Mesenchymal stem cell (in vitro differentiated cells and primary cell): ENCODE results near the gene SHISA8.
"Not testable (repeated sequence)": the region's sequence is repeated elsewhere in the genome, so short reads cannot be mapped to it uniquely, and the experiment has no call there.

Source experiments
- DNase-seq: peaks from one replicate; pipeline ENCODE4 v3.0.0-alpha.2; 2013
- H2AFZ ChIP-seq: one replicate; pipeline ENCODE4 v1.6.1; 2013; ENCODE audit warnings: low read depth, mild to moderate bottlenecking, control low read depth, inconsistent platforms, low read length, moderate library complexity
- H2AK5ac ChIP-seq: 2 replicates; pipeline ENCODE4 v1.6.1; 2013; ENCODE audit warnings: low read length, moderate library complexity, mild to moderate bottlenecking, inconsistent platforms; ENCODE audit not compliant: severe bottlenecking
- H2BK120ac ChIP-seq: one replicate; pipeline ENCODE4 v1.6.1; 2013; ENCODE audit warnings: low read depth, mild to moderate bottlenecking, inconsistent platforms, low read length, moderate library complexity
- H2BK12ac ChIP-seq, 2 experiments: one replicate each; pipeline ENCODE4 v1.6.1; 2013; ENCODE audit warnings: inconsistent platforms in 2 of 2, low read length in 2 of 2, mild to moderate bottlenecking in 2 of 2, moderate library complexity in 2 of 2, control low read depth in 1 of 2
- H2BK15ac ChIP-seq: one replicate; pipeline ENCODE4 v1.6.1; 2013; ENCODE audit warnings: mild to moderate bottlenecking, low read depth, inconsistent platforms; ENCODE audit not compliant: poor library complexity, severe bottlenecking
- H2BK5ac ChIP-seq: 2 replicates; pipeline ENCODE4 v1.6.1; 2013; ENCODE audit warnings: low read depth, mild to moderate bottlenecking, low read length, control low read depth, inconsistent platforms; ENCODE audit not compliant: poor library complexity, severe bottlenecking
- H3K14ac ChIP-seq, 2 experiments: one replicate each; pipeline ENCODE4 v1.6.1; 2013; ENCODE audit warnings: inconsistent platforms in 2 of 2, low read length in 2 of 2, control low read depth in 1 of 2, mild to moderate bottlenecking in 1 of 2, moderate library complexity in 1 of 2
- H3K18ac ChIP-seq, 2 experiments: one replicate each; pipeline ENCODE4 v1.6.1; 2013; ENCODE audit warnings: inconsistent platforms in 2 of 2, low read length in 2 of 2, control low read depth in 1 of 2, low read depth in 1 of 2, mild to moderate bottlenecking in 1 of 2
- H3K23ac ChIP-seq, 2 experiments: one replicate each; pipeline ENCODE4 v1.6.1; 2013; ENCODE audit warnings: inconsistent platforms in 2 of 2, low read length in 2 of 2, mild to moderate bottlenecking in 2 of 2, moderate library complexity in 2 of 2, control low read depth in 1 of 2
- H3K27ac ChIP-seq: 2 replicates; pipeline ENCODE4 v1.5.1; 2013; ENCODE audit warnings: mild to moderate bottlenecking, moderate library complexity, low read length, control low read depth, inconsistent platforms; ENCODE audit not compliant: poor library complexity, severe bottlenecking
- H3K27me3 ChIP-seq, 2 experiments: 2 replicates each; pipeline versions ENCODE4 v1.6.1 to v1.7.0; 2013; ENCODE audit warnings: low read length in 2 of 2, mild to moderate bottlenecking in 2 of 2, moderate library complexity in 2 of 2, control low read depth in 1 of 2, inconsistent platforms in 1 of 2; ENCODE audit not compliant: control insufficient read depth in 1 of 2, insufficient read depth in 1 of 2
- H3K36me3 ChIP-seq, 2 experiments: 2 replicates each; pipeline versions ENCODE4 v1.6.1 to v1.7.0; 2013; ENCODE audit warnings: low read length in 2 of 2, control low read depth in 1 of 2, inconsistent platforms in 1 of 2, low read depth in 1 of 2, mild to moderate bottlenecking in 1 of 2; ENCODE audit not compliant: insufficient read depth in 2 of 2, control insufficient read depth in 1 of 2
- H3K4ac ChIP-seq, 2 experiments: one replicate each; pipeline ENCODE4 v1.6.1; 2013; ENCODE audit warnings: inconsistent platforms in 2 of 2, low read length in 2 of 2, mild to moderate bottlenecking in 2 of 2, moderate library complexity in 2 of 2, control low read depth in 1 of 2, low read depth in 1 of 2
- H3K4me1 ChIP-seq: 2 replicates; pipeline ENCODE4 v1.6.1; 2013; ENCODE audit warnings: low read depth, low read length, control low read depth; ENCODE audit not compliant: control insufficient read depth, insufficient read depth
- H3K4me2 ChIP-seq: 2 replicates; pipeline ENCODE4 v1.6.1; 2013; ENCODE audit warnings: low read length, mild to moderate bottlenecking, inconsistent platforms; ENCODE audit not compliant: poor library complexity, severe bottlenecking
- H3K4me3 ChIP-seq, 2 experiments: 2 replicates each; pipeline versions ENCODE4 v1.5.1 to v1.7.0; 2013; ENCODE audit warnings: low read length in 2 of 2, mild to moderate bottlenecking in 2 of 2, control low read depth in 1 of 2, low read depth in 1 of 2; ENCODE audit not compliant: insufficient read depth in 1 of 2
- H3K79me1 ChIP-seq: replicated peaks from 2 replicates; pipeline ENCODE4 v1.6.1; 2013; ENCODE audit warnings: mild to moderate bottlenecking, control low read depth, low read length, inconsistent platforms; ENCODE audit not compliant: poor library complexity, severe bottlenecking
- H3K9ac ChIP-seq: 2 replicates; pipeline ENCODE4 v1.7.0; 2013; ENCODE audit warnings: mild to moderate bottlenecking, low read length, moderate library complexity
- H3K9me3 ChIP-seq: 2 replicates; pipeline ENCODE4 v1.7.0; 2013; ENCODE audit warnings: mild to moderate bottlenecking, low read length; ENCODE audit not compliant: control insufficient read depth
- H4K8ac ChIP-seq: one replicate; pipeline ENCODE4 v1.6.1; 2013; ENCODE audit warnings: inconsistent platforms, mild to moderate bottlenecking, low read length, moderate library complexity
- H4K91ac ChIP-seq: one replicate; pipeline ENCODE4 v1.6.1; 2013; ENCODE audit warnings: mild to moderate bottlenecking, low read length, inconsistent platforms
- WGBS: methylation state at CpG from one replicate; pipeline ENCODE4 v1.1.7; 2013; ENCODE audit warnings: mixed read lengths; 5-methylcytosine and 5-hydroxymethylcytosine counted together

The SHISA8 gene

GRCh38 chr22:41952713-41953112 lies 37.8 kb upstream of the SHISA8 start:
- Histone ChIP-seq H3K18ac (no peak overlapping the region), H3K9me3 (no peaks in the 10 kb centered on the region), H2AK5ac (no peak overlapping the region), H2BK15ac (no peak overlapping the region), H4K91ac (no peak overlapping the region), H3K14ac (no peak overlapping the region), H2AFZ (no peak overlapping the region), H3K4ac (no peak overlapping the region), H3K23ac (no peak overlapping the region), H3K79me1 (no peaks in the 10 kb centered on the region), H4K8ac (no peak overlapping the region), H2BK120ac (no peak overlapping the region), H3K4me2 (no peak overlapping the region), H3K27ac (no peak overlapping the region), H3K4me3 (no peak overlapping the region), H3K27me3 (peaks cover 0 to 22% of the 10 kb centered on the region in 2 experiments), H3K36me3 (no peaks in the 10 kb centered on the region), H2BK5ac (no peak overlapping the region), H3K9ac (no peak overlapping the region), H2BK12ac (no peak overlapping the region), H3K4me1 (peaks cover 18% of the 10 kb centered on the region)
- no peak for DNase-seq
- 69% methylated on average over 2 of the region's 2 CpGs for WGBS

- Histone ChIP-seq H2AK5ac (no peak within 1 kb of the TSS), H3K9me3 (no peaks in the 10 kb centered on the region), H3K27me3 (peaks cover 0 to 22% of the 10 kb centered on the region in 2 experiments), H3K4me3 (no peak within 1 kb of the TSS), H3K27ac (no peak within 1 kb of the TSS), H4K8ac (no peak within 1 kb of the TSS), H3K14ac (no peak within 1 kb of the TSS), H3K23ac (no peak within 1 kb of the TSS), H3K9ac (no peak within 1 kb of the TSS), H2BK12ac (no peak within 1 kb of the TSS), H3K18ac (no peak within 1 kb of the TSS), H2BK15ac (no peak within 1 kb of the TSS), H3K36me3 (no peaks in the 10 kb centered on the region), H3K79me1 (no peaks in the 10 kb centered on the region), H2BK5ac (no peak within 1 kb of the TSS), H4K91ac (no peak within 1 kb of the TSS), H3K4me2 (no peak within 1 kb of the TSS), H2AFZ (no peak within 1 kb of the TSS), H3K4me1 (peaks cover 16% of the 10 kb centered on the region), H3K4ac (no peak within 1 kb of the TSS), H2BK120ac (no peak within 1 kb of the TSS)
- no peak for DNase-seq
- WGBS: 87% methylated on average over 16 of the region's 16 CpGs
These were observed 37.1 kb upstream of the SHISA8 start, which contains the start of gene SMIM45 for GRCh38 chr22:41951898-41952474. SMIM45 (plus strand) TSS chr22:41952150.

- H2BK5ac ChIP-seq: no peak overlapping the region
- H3K4ac ChIP-seq: no peak overlapping the region
- no peak overlapping the region for H4K91ac ChIP-seq
- H2BK15ac ChIP-seq: no peak overlapping the region
- no peak overlapping the region for H2AFZ ChIP-seq
- H3K14ac ChIP-seq: no peak overlapping the region
- H3K27ac ChIP-seq: no peak overlapping the region
- no peak overlapping the region for H2BK120ac ChIP-seq
- 90% methylated on average over 7 of the region's 7 CpGs for WGBS
- peaks cover 0 to 22% of the 10 kb centered on the region in 2 experiments for H3K27me3 ChIP-seq
- no peak overlapping the region for H3K23ac ChIP-seq
- H3K9ac ChIP-seq: no peak overlapping the region
- no peak for DNase-seq
- H3K18ac ChIP-seq: no peak overlapping the region
- H3K4me2 ChIP-seq: no peak overlapping the region
- peaks cover 23% of the 10 kb centered on the region for H3K4me1 ChIP-seq
- H3K9me3 ChIP-seq: no peaks in the 10 kb centered on the region
- H2BK12ac ChIP-seq: no peak overlapping the region
- no peak overlapping the region for H2AK5ac ChIP-seq
- H4K8ac ChIP-seq: no peak overlapping the region
- H3K36me3 ChIP-seq: no peaks in the 10 kb centered on the region
- H3K4me3 ChIP-seq: no peak overlapping the region
- H3K79me1 ChIP-seq: peaks cover 5% of the 10 kb centered on the region
These were observed 34.6 kb upstream of the SHISA8 start for GRCh38 chr22:41949297-41949965.

- not testable (repeated sequence) for H3K4me3 ChIP-seq, H3K9me3 ChIP-seq, H3K36me3 ChIP-seq, H2BK15ac ChIP-seq, DNase-seq, H3K14ac ChIP-seq, H3K23ac ChIP-seq, H3K27ac ChIP-seq, H2AFZ ChIP-seq, H2BK120ac ChIP-seq, H3K4ac ChIP-seq, H3K18ac ChIP-seq, H3K79me1 ChIP-seq, H2AK5ac ChIP-seq, H4K8ac ChIP-seq, H2BK12ac ChIP-seq, H3K9ac ChIP-seq, H2BK5ac ChIP-seq, H3K4me2 ChIP-seq, H4K91ac ChIP-seq
- peaks cover 23% of the 10 kb centered on the region for H3K4me1 ChIP-seq
- WGBS: 95% methylated on average over 8 of the region's 8 CpGs
- peaks cover 0 to 22% of the 10 kb centered on the region in 2 experiments for H3K27me3 ChIP-seq
These were observed 34.0 kb upstream of the SHISA8 start for GRCh38 chr22:41948928-41949296.
